Measurements from ENCODE around the gene ZNF705A. TPM values are rescaled to one million over a fixed set of nuclear protein-coding genes. Genes with fewer than 3 reads are reported as not detected.
"Not testable (repeated sequence)": the region's sequence is repeated elsewhere in the genome, so short reads cannot be mapped to it uniquely, and the experiment has no call there.

The ZNF705A gene
- total RNA-seq, 4 donors from 2014 or later = 0.07 to 0.15 TPM; not detected in 2

- intact Hi-C loops (cut with DNase I; ENCODE audit: low total_unique reads) = no loop called here
- Histone ChIP-seq H3K9me3 (peaks cover 0 to 3% of the 10 kb centered on the region in 2 donors), H3K27ac (peak overlapping the region in 1 of 2 donors; percentile 10), H3K36me3 (no peaks in the 10 kb centered on the region), H3K4me1 (no peaks in the 10 kb centered on the region), H3K27me3 (no peaks in the 10 kb centered on the region), H3K4me3 (no peak overlapping the region)
- TF ChIP-seq POLR2A (IDR thresholded peaks at IDR 0.05) (no peak), CTCF (IDR thresholded peaks at IDR 0.05) (no peak)
- DNase-seq = no peak
Measured at GRCh38 chr12:8146442-8146771, 10.4 kb upstream of the ZNF705A start.

GRCh38 chr12:8154526-8154925 lies 2.3 kb upstream of the ZNF705A start:
- Histone ChIP-seq H3K27ac (no peak overlapping the region), H3K9me3 (no peaks in the 10 kb centered on the region), H3K36me3 (no peaks in the 10 kb centered on the region), H3K27me3 (no peaks in the 10 kb centered on the region), H3K4me3 (no peak overlapping the region), H3K4me1 (no peaks in the 10 kb centered on the region)
- TF ChIP-seq CTCF (IDR thresholded peaks at IDR 0.05) (no peak), POLR2A (IDR thresholded peaks at IDR 0.05) (no peak)
- intact Hi-C loops (cut with DNase I; ENCODE audit: low total_unique reads) = no loop called here
- no peak for DNase-seq

GRCh38 chr12:8156416-8156815 lies 399 bp upstream of the ZNF705A start:
- no peak for DNase-seq
- Histone ChIP-seq H3K27ac (no peak overlapping the region), H3K9me3 (no peaks in the 10 kb centered on the region), H3K4me3 (no peak overlapping the region), H3K4me1 (no peaks in the 10 kb centered on the region), H3K27me3 (no peaks in the 10 kb centered on the region), H3K36me3 (no peaks in the 10 kb centered on the region)
- TF ChIP-seq POLR2A (IDR thresholded peaks at IDR 0.05) (no peak), CTCF (IDR thresholded peaks at IDR 0.05) (no peak)
- intact Hi-C loops (cut with DNase I; ENCODE audit: low total_unique reads) = no loop called here

GRCh38 chr12:8157484-8158198 lies 826 bp downstream of the ZNF705A start:
- no peaks in the 10 kb centered on the region for H3K4me1 ChIP-seq
- TF ChIP-seq CTCF (IDR thresholded peaks at IDR 0.05) = no peak
- no peak for TF ChIP-seq POLR2A (IDR thresholded peaks at IDR 0.05)
- DNase-seq = no peak
- no peaks in the 10 kb centered on the region for H3K27me3 ChIP-seq
- H3K27ac ChIP-seq = no peak overlapping the region
- no peaks in the 10 kb centered on the region for H3K36me3 ChIP-seq
- intact Hi-C loops (cut with DNase I; ENCODE audit: low total_unique reads) = no loop called here
- no peaks in the 10 kb centered on the region for H3K9me3 ChIP-seq
- H3K4me3 ChIP-seq = no peak overlapping the region

- H3K27me3 ChIP-seq; intact Hi-C loops (cut with DNase I; ENCODE audit: low total_unique reads); H3K9me3 ChIP-seq; DNase-seq; H3K36me3 ChIP-seq; H3K4me3 ChIP-seq; H3K4me1 ChIP-seq; H3K27ac ChIP-seq: not testable (repeated sequence)
Measured at GRCh38 chr12:8172911-8173310, 16.1 kb downstream of the ZNF705A start.
